Calu3 (cell line): ENCODE measurements around the gene FAM13C. TPM values are rescaled to one million over a fixed set of nuclear protein-coding genes. Genes with fewer than 3 reads are reported as not detected.

Experiments used
- BruUV-seq: library from RNA; stranded (reverse); fragments of 400-500 nt; replicated peaks from 2 replicates; lab custom pipeline; 2021; lab: Mats Ljungman, UMichigan
- CTCF ChIA-PET: fragments of 300-600 bp; sonication (Branson Sonifier 250); formaldehyde crosslinking; loops from one replicate; lab custom pipeline; 2022; ENCODE audit warnings: antibody characterized with exemption; lab: Charles Lee
- DNase-seq: peaks from one replicate; pipeline ENCODE4 v3.0.0; 2022
- H3K27ac Mint-ChIP-seq: one replicate; pipeline ENCODE4 v1.8.0; 2022; ENCODE audit warnings: mixed read lengths; ENCODE audit not compliant: unreplicated experiment
- H3K27me3 Mint-ChIP-seq: one replicate; pipeline ENCODE4 v1.8.0; 2022; ENCODE audit warnings: mixed read lengths; ENCODE audit not compliant: unreplicated experiment
- H3K36me3 Mint-ChIP-seq: one replicate; pipeline ENCODE4 v1.8.0; 2022; ENCODE audit warnings: mild to moderate bottlenecking, moderate library complexity, mixed read lengths; ENCODE audit not compliant: insufficient read depth, unreplicated experiment
- H3K4me1 Mint-ChIP-seq: one replicate; pipeline ENCODE4 v1.8.0; 2022; ENCODE audit warnings: mild to moderate bottlenecking, low read depth, mixed read lengths; ENCODE audit not compliant: unreplicated experiment
- H3K4me3 Mint-ChIP-seq: one replicate; pipeline ENCODE4 v1.8.0; 2022; ENCODE audit warnings: mild to moderate bottlenecking, low read depth, moderate library complexity, mixed read lengths; ENCODE audit not compliant: unreplicated experiment
- H3K9me3 Mint-ChIP-seq: one replicate; pipeline ENCODE4 v1.8.0; 2022; ENCODE audit warnings: low read depth, mixed read lengths; ENCODE audit not compliant: unreplicated experiment
- CTCF ChIP-seq: fragments of 200-600 bp; IDR thresholded peaks from one replicate; pipeline ENCODE4 v1.8.0; 2022; ENCODE audit warnings: antibody characterized with exemption; ENCODE audit not compliant: unreplicated experiment
- intact Hi-C: fragments of 100-400 bp; cut with micrococcal nuclease; formaldehyde crosslinking; loops from one replicate; pipeline ENCODE4 v1.10.0; 2022; ENCODE audit not compliant: unreplicated experiment
- total RNA-seq: library from RNA; stranded (reverse); gene quantifications from 2 replicates; pipeline ENCODE4 v1.2.3, GENCODE V29; 2022

FAM13C gene
- total RNA-seq, 1 experiment from 2014 or later: not detected

- intact Hi-C loops: no loop called here
- TF ChIP-seq CTCF: no peak
- Mint-ChIP-seq H3K27me3 (peaks cover 71% of the 10 kb centered on the region), H3K27ac (no peak overlapping the region), H3K36me3 (no peaks in the 10 kb centered on the region), H3K4me1 (no peaks in the 10 kb centered on the region), H3K4me3 (no peak overlapping the region), H3K9me3 (no peaks in the 10 kb centered on the region)
- BruUV-seq: no TSS peak
- no peak for DNase-seq
- CTCF ChIA-PET: no interaction called here
These were observed 23.0 kb downstream of the FAM13C start for GRCh38 chr10:59339351-59339750.

- no peaks in the 10 kb centered on the region for H3K36me3 Mint-ChIP-seq
- no peak for TF ChIP-seq CTCF
- no TSS peak for BruUV-seq
- no peak overlapping the region for H3K27ac Mint-ChIP-seq
- peaks cover 57% of the 10 kb centered on the region for H3K27me3 Mint-ChIP-seq
- CTCF ChIA-PET: no interaction called here
- intact Hi-C loops: no loop called here
- no peaks in the 10 kb centered on the region for H3K4me1 Mint-ChIP-seq
- H3K4me3 Mint-ChIP-seq: no peak overlapping the region
- no peaks in the 10 kb centered on the region for H3K9me3 Mint-ChIP-seq
- no peak for DNase-seq
These were observed 25.1 kb downstream of the FAM13C start for GRCh38 chr10:59337201-59337652.

- Mint-ChIP-seq H3K4me1 (no peaks in the 10 kb centered on the region), H3K27ac (no peak overlapping the region), H3K27me3 (peaks cover 53% of the 10 kb centered on the region), H3K4me3 (no peak overlapping the region), H3K36me3 (no peaks in the 10 kb centered on the region), H3K9me3 (no peaks in the 10 kb centered on the region)
- no TSS peak for BruUV-seq
- no peak for DNase-seq
- intact Hi-C loops: no loop called here
- CTCF ChIA-PET: interaction anchor here (0.5 kb wide), 1 partner anchor 24 kb away, joined by 3 read pairs; no protein-coding TSS in a partner anchor
- no peak for TF ChIP-seq CTCF
These were observed 25.7 kb downstream of the FAM13C start for GRCh38 chr10:59336632-59337031.

GRCh38 chr10:59335497-59335896 lies 26.9 kb downstream of the FAM13C start:
- no peak for TF ChIP-seq CTCF
- BruUV-seq: no TSS peak
- CTCF ChIA-PET: no interaction called here
- H3K4me3 Mint-ChIP-seq: no peak overlapping the region
- no peaks in the 10 kb centered on the region for H3K4me1 Mint-ChIP-seq
- H3K36me3 Mint-ChIP-seq: no peaks in the 10 kb centered on the region
- no peak for DNase-seq
- peaks cover 41% of the 10 kb centered on the region for H3K27me3 Mint-ChIP-seq
- intact Hi-C loops: no loop called here
- no peaks in the 10 kb centered on the region for H3K9me3 Mint-ChIP-seq
- H3K27ac Mint-ChIP-seq: no peak overlapping the region
